ENCODE measurements around the gene RNF11. TPM values are rescaled to one million over a fixed set of nuclear protein-coding genes. Genes with fewer than 3 reads are reported as not detected.
A peak's percentile ranks its signal among the peaks of the same experiment; 100 is the strongest.

Gene RNF11
- total and polyA plus RNA-seq, 12 donors = 32.6 to 142 (median 117) TPM

GRCh38 chr1:51268634-51269033 is 32.6 kb downstream of the RNF11 start:
- Histone ChIP-seq H3K27me3 (no peaks in the 10 kb centered on the region), H3K36me3 (replicated peaks in 1 of 2) (no peaks in the 10 kb centered on the region), H3K4me3 (no peak overlapping the region), H3K27ac (peak overlapping the region in 2 of 5 donors; percentile 15 to 29), H3K9me3 (replicated peaks in 1 of 3) (no peaks in the 10 kb centered on the region), H3K4me1 (replicated peaks in 1 of 2) (peaks cover 32 to 64% of the 10 kb centered on the region in 2 donors)
- peak in 3 of 7 donors; percentile 38 to 52 (median 39) for DNase-seq
- 25 to 35% (median 31%) methylated on average over 2 of the region's 2 CpGs for WGBS, 4 donors
- intact Hi-C loops (cut with DNase I) = no loop called here
- TF ChIP-seq CTCF (IDR thresholded peaks at IDR 0.05) (no peak), POLR2A (IDR thresholded peaks at IDR 0.05) (no peak)

- Histone ChIP-seq H3K4me3 (no peak overlapping the region), H3K4me1 (replicated peaks in 1 of 2) (peaks cover 32 to 45% of the 10 kb centered on the region in 2 donors), H3K27ac (no peak overlapping the region), H3K9me3 (replicated peaks in 1 of 3) (no peaks in the 10 kb centered on the region), H3K36me3 (replicated peaks in 1 of 2) (no peaks in the 10 kb centered on the region), H3K27me3 (no peaks in the 10 kb centered on the region)
- no peak for DNase-seq
- TF ChIP-seq POLR2A (IDR thresholded peaks at IDR 0.05) = no peak
- TF ChIP-seq CTCF (IDR thresholded peaks at IDR 0.05) = no peak
- intact Hi-C loops (cut with DNase I) = no loop called here
Observed at GRCh38 chr1:51270751-51271150, 34.7 kb downstream of the RNF11 start.

GRCh38 chr1:51272916-51273315 is 36.8 kb downstream of the RNF11 start:
- H3K27ac ChIP-seq = no peak overlapping the region
- H3K36me3 ChIP-seq (replicated peaks in 1 of 2) = no peaks in the 10 kb centered on the region
- DNase-seq = no peak

GRCh38 chr1:51274676-51275075 is 38.6 kb downstream of the RNF11 start:
- H3K4me3 ChIP-seq = no peak overlapping the region
- intact Hi-C loops (cut with DNase I) = no loop called here
- WGBS, 4 donors = 96 to 98% (median 96%) methylated on average over 6 of the region's 6 CpGs
- DNase-seq = no peak
- H3K4me1 ChIP-seq (replicated peaks in 1 of 2) = peaks cover 16 to 18% of the 10 kb centered on the region in 2 donors
- H3K9me3 ChIP-seq (replicated peaks in 1 of 3) = no peaks in the 10 kb centered on the region
- no peaks in the 10 kb centered on the region for H3K36me3 ChIP-seq (replicated peaks in 1 of 2)
- no peaks in the 10 kb centered on the region for H3K27me3 ChIP-seq
- no peak for TF ChIP-seq CTCF (IDR thresholded peaks at IDR 0.05)
- no peak overlapping the region for H3K27ac ChIP-seq

More at GRCh38 chr1:51272916-51273315, 36.8 kb downstream of the RNF11 start:
- TF ChIP-seq CTCF (IDR thresholded peaks at IDR 0.05) (no peak), POLR2A (IDR thresholded peaks at IDR 0.05) (no peak)
- Histone ChIP-seq H3K4me1 (replicated peaks in 1 of 2) (peaks cover 29 to 35% of the 10 kb centered on the region in 2 donors), H3K4me3 (no peak overlapping the region), H3K27me3 (no peaks in the 10 kb centered on the region), H3K9me3 (replicated peaks in 1 of 3) (no peaks in the 10 kb centered on the region)
- intact Hi-C loops (cut with DNase I) = no loop called here
